ENCODE measurements around the gene MTMR11.
"Not testable (repeated sequence)": the region's sequence is repeated elsewhere in the genome, so short reads cannot be mapped to it uniquely, and the experiment has no call there.

The MTMR11 gene

DNA sequence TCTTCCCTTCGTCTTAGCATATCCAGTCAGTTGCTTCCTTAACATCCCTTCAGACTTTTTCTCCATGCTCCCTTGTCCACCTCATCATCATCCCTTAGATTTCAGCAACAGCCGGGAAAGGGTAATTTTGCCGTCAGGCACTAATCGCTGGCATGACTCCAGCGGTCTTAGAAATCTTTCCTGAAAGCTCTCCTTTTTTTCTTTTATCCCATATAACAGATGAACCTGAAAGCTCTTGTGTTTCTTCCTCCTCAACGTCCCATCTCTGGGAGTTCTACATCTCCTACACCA is 47.7 kb downstream of the MTMR11 start:
- H3K4me1 Mint-ChIP-seq, result no peaks in the 10 kb centered on the region
- no peak overlapping the region for H3K4me3 Mint-ChIP-seq
- no peaks in the 10 kb centered on the region for H3K27me3 Mint-ChIP-seq (ENCODE audit: low read depth)
- TF ChIP-seq, protein P1, sequence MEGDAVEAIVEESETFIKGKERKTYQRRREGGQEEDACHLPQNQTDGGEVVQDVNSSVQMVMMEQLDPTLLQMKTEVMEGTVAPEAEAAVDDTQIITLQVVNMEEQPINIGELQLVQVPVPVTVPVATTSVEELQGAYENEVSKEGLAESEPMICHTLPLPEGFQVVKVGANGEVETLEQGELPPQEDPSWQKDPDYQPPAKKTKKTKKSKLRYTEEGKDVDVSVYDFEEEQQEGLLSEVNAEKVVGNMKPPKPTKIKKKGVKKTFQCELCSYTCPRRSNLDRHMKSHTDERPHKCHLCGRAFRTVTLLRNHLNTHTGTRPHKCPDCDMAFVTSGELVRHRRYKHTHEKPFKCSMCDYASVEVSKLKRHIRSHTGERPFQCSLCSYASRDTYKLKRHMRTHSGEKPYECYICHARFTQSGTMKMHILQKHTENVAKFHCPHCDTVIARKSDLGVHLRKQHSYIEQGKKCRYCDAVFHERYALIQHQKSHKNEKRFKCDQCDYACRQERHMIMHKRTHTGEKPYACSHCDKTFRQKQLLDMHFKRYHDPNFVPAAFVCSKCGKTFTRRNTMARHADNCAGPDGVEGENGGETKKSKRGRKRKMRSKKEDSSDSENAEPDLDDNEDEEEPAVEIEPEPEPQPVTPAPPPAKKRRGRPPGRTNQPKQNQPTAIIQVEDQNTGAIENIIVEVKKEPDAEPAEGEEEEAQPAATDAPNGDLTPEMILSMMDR (IDR thresholded peaks at IDR 0.05; ENCODE audit: unreplicated experiment in 3 of 3), result no peak
- no peak overlapping the region for H3K27ac Mint-ChIP-seq
- no peaks in the 10 kb centered on the region for H3K9me3 Mint-ChIP-seq
- no peaks in the 10 kb centered on the region for H3K36me3 Mint-ChIP-seq (ENCODE audit: low read depth)

DNA sequence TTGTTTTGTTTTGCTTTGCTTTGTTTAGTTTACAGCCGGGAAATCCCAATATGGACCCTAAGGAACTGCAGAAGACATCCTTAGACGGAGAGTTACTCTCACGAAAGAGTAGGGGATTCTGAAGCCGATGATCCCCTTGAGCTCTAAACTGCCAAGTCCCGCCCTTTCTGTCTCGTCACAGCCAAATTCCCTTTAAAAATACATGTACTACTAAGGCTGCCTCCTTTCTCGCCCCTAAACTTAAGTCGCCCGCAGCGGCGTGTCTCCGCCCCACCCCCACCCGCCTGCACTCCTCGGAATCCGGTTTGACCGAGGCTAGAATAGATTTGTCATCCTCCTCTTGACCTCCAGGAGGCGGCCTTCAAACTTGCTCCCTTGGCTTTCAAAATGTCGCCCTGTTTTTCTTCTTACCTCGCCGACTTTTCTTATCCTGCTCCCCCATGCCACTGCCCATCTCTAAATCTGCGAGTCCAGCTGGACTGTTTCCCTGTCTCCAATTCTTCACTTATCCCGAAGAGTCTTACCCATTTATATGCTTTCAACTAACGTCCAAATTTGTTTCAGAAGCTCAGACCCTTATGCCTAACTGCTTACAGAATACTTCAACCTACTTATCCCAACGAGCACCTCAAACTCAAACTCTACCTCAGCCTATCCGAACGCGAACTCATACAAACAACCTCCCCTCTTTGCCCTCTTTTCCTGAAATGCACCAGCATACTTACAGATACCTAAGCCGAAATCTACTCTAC is 48.3 kb downstream of the MTMR11 start:
- Mint-ChIP-seq H3K4me1 (no peaks in the 10 kb centered on the region), H3K4me3 (no peak overlapping the region), H3K9me3 (no peaks in the 10 kb centered on the region), H3K27me3 (ENCODE audit: low read depth) (no peaks in the 10 kb centered on the region), H3K36me3 (ENCODE audit: low read depth) (no peaks in the 10 kb centered on the region), H3K27ac (no peak overlapping the region)
- TF ChIP-seq, protein P1 (IDR thresholded peaks at IDR 0.05; ENCODE audit: unreplicated experiment in 3 of 3), result peak; percentile 52 to 74 (median 56)

DNA sequence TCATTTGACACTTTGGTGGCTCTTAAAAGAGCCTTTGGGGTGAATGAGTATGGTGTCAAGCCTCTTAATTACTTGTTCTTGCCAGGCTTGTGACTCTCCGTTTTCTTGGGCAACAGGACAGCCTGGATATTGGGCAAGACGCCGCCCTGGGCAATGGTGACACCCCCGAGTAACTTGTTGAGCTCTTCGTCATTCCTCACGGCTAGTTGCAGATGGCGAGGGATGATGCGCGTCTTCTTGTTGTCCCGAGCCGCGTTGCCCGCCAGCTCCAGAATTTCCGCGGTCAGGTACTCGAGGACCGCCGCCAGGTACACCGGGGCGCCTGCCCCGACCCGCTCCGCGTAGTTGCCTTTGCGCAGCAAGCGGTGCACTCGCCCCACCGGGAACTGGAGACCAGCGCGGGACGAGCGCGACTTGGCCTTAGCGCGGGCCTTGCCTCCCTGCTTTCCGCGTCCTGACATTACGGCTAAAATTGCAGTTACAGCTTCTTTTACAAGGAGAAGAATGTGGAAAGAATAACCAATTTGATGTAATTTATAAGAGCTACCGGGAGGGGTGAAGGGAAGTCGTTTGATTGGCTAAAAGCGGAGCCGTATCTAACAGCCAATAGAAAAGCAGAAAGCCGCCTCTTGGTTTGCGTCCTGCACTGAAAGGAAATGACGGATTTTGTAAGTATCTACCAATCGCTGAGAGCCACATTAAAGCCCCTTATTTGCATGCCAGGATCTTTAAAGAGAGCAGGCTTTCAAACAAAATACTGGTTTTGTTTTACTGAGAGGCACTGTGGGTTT is 49.0 kb downstream of the MTMR11 start:
- Mint-ChIP-seq H3K9me3 (no peaks in the 10 kb centered on the region), H3K4me1 (no peaks in the 10 kb centered on the region), H3K27me3 (ENCODE audit: low read depth) (no peaks in the 10 kb centered on the region), H3K36me3 (ENCODE audit: low read depth) (no peaks in the 10 kb centered on the region), H3K27ac (no peak overlapping the region), H3K4me3 (no peak overlapping the region)
- TF ChIP-seq, protein P1 (IDR thresholded peaks at IDR 0.05; ENCODE audit: unreplicated experiment in 3 of 3), result no peak

DNA sequence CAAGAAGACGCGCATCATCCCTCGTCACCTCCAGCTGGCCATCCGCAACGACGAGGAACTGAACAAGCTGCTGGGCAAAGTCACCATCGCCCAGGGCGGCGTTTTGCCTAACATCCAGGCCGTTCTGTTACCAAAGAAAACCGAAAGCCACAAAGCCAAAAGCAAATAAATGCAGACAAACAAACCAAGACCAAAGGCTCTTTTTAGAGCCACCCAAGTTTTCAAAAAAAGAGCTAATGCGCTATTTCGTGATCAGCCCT is 49.6 kb downstream of the MTMR11 start:
- not testable (repeated sequence) for H3K9me3 Mint-ChIP-seq; H3K27ac Mint-ChIP-seq; H3K4me3 Mint-ChIP-seq; H3K27me3 Mint-ChIP-seq (ENCODE audit: low read depth); H3K4me1 Mint-ChIP-seq; H3K36me3 Mint-ChIP-seq (ENCODE audit: low read depth)

DNA sequence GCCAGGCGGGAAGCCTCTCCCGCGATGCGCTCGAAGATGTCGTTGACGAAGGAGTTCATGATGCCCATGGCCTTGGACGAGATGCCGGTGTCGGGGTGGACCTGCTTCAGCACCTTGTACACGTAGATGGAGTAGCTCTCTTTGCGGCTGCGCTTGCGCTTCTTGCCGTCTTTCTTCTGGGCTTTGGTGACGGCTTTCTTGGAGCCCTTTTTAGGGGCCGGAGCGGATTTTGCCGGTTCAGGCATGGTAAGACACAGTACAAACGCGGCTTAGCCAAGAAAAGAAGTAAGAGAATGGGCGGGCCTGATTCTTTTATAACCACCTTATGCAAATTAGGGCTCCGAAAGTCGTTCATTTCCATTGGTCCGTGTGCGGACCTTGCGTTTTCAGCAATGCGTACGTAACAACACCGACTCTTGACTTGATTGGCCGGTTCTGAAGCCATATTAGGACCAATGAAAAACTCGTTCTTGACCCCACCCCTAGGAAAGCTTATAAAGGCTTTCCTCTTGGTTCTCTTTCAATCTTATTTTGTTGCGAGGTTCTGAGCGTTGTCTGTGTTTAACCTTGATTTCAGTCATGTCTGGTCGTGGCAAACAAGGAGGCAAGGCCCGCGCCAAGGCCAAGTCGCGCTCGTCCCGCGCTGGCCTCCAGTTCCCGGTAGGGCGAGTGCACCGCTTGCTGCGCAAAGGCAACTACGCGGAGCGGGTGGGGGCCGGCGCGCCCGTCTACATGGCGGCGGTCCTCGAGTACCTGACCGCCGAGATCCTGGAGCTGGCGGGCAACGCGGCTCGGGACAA is 50.1 kb downstream of the MTMR11 start:
- TF ChIP-seq, protein P1 (IDR thresholded peaks at IDR 0.05; ENCODE audit: unreplicated experiment in 3 of 3), result no peak
- Mint-ChIP-seq H3K27me3 (ENCODE audit: low read depth) (no peaks in the 10 kb centered on the region), H3K4me1 (no peaks in the 10 kb centered on the region), H3K27ac (no peak overlapping the region), H3K36me3 (ENCODE audit: low read depth) (no peaks in the 10 kb centered on the region), H3K4me3 (no peak overlapping the region), H3K9me3 (no peaks in the 10 kb centered on the region)

DNA sequence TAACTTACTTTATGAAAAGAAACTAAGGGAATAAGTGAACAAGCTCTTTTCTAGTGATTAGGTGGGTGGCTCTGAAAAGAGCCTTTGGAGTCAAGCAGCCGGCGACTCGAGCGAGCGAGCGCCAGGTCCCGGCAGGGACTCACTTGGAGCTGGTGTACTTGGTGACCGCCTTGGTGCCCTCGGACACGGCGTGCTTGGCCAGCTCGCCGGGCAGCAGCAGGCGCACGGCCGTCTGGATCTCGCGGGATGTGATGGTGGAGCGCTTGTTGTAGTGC is 50.6 kb downstream of the MTMR11 start:
- H3K4me3 Mint-ChIP-seq; H3K27me3 Mint-ChIP-seq (ENCODE audit: low read depth); H3K4me1 Mint-ChIP-seq; H3K9me3 Mint-ChIP-seq; H3K27ac Mint-ChIP-seq; H3K36me3 Mint-ChIP-seq (ENCODE audit: low read depth): not testable (repeated sequence)

All from nephron (organoid).